Measurements from ENCODE around the gene AFMID. TPM values are rescaled to one million over a fixed set of nuclear protein-coding genes. Genes with fewer than 3 reads are reported as not detected.

AFMID gene
- total RNA-seq, 6 experiments from 2014 or later, result 23.0 to 32.9 (median 26.2) TPM

GRCh38 chr17:78227455-78227916, 40.3 kb downstream of the AFMID start:
- peaks cover 17% of the 10 kb centered on the region for H3K27me3 Mint-ChIP-seq (ENCODE audit: insufficient read depth)
- H3K4me1 Mint-ChIP-seq (ENCODE audit: low read depth), result no peaks in the 10 kb centered on the region
- H3K4me3 Mint-ChIP-seq, result no peak overlapping the region
- DNase-seq, result no peak
- TF ChIP-seq CTCF (IDR thresholded peaks at IDR 0.05), result no peak
- 0 out of 2 replicates have a peak, but pooled peaks cover 5% of the 10 kb centered on the region for H3K36me3 Mint-ChIP-seq (ENCODE audit: low read depth)
- H3K27ac Mint-ChIP-seq, result no peak overlapping the region
- H3K9me3 Mint-ChIP-seq, result no peaks in the 10 kb centered on the region

- Mint-ChIP-seq H3K36me3 (ENCODE audit: low read depth) (0 out of 2 replicates have a peak, but pooled peaks cover 5% of the 10 kb centered on the region), H3K27ac (no peak overlapping the region), H3K4me3 (no peak overlapping the region), H3K9me3 (no peaks in the 10 kb centered on the region), H3K4me1 (ENCODE audit: low read depth) (no peaks in the 10 kb centered on the region), H3K27me3 (ENCODE audit: insufficient read depth) (peaks cover 24% of the 10 kb centered on the region)
- TF ChIP-seq CTCF (IDR thresholded peaks at IDR 0.05), result no peak
- DNase-seq, result no peak
Measured at GRCh38 chr17:78228176-78228575, 41.0 kb downstream of the AFMID start.

DNA sequence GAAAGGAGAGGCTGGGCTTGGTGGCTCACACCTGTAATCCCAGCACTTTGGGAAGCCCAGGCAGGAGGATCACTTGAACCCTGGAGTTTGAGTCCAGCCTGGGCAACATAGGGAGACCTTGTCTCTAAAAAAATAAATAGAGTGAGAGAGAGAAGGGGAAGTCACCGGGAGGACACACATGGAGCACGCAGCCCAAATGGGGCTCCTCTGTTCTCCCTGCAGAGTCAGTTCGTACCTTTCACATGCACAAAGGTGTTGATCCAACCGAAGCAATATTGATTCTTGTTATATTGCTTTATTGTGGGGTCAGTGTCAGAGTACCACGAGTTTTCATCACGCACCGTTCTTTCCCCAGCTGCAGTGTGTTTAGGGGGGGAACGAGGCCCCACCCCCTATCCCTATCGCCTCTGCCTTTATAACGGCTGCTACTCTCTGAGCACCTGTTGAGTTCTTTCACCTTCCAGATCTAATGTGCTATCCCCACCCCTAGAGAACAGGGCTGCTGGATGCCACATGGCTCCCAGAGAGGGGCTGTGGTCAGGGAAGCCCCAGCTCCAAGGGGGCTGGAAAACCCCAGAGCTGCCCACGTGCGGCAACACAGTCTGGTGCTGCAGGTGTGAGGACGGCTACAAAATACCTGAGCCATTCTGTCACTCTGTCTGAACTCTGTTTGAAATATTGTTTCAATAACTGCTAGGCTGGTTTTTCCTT, 43.2 kb downstream of the AFMID start:
- Mint-ChIP-seq H3K27ac (no peak overlapping the region), H3K36me3 (ENCODE audit: low read depth) (no peaks in the 10 kb centered on the region), H3K27me3 (ENCODE audit: insufficient read depth) (peaks cover 33% of the 10 kb centered on the region), H3K4me3 (no peak overlapping the region), H3K9me3 (no peaks in the 10 kb centered on the region), H3K4me1 (ENCODE audit: low read depth) (no peaks in the 10 kb centered on the region)
- TF ChIP-seq CTCF (IDR thresholded peaks at IDR 0.05), result no peak
- no peak for DNase-seq

DNA sequence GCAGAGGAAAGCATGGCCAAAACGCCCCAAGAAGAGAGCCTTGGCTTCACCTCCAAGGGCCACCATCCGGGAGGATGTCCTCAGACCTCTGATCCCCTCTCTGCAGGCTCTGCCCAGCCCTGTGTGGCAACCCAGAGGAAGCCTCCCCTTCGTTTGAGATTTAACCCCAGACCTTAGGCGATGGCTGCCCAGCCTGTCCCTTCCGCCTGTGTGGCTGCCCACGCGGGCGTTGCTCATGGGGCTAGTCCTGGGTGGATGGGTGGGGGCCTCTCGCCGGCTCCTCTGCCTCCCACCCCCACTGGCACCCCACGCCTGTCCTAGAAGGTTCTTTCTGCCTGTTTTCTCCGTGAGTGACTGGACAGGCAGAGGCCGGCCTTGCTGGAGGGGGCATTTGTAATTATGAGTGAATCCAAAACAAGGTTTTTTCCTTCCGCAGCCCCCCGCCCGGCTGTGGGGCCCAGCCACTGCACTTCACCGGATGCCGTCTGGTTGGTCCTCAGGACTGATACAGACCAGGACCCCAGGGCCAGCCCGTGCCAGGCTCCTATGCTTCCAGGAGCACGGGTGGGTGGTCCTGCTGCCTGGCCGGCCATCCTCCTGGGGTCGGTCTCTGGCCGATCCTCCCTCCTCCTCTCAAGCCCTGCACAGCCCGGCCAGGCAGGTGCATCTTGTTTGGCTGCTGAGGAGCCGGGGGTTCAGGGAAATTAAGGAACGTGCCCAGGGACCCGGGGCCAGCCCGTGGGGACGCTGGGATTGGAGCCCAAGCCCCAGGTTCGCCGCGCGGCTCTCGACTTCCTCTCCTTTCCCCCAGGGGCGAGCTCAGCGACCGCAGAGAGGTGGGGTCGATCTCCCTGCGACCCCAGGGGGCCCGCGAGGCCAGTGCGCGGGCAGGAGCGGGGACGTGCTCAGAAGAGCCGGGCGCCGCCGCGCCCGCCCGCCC, 44.1 kb downstream of the AFMID start, which contains the start of gene TMEM235:
TSS of gene TMEM235 (plus strand) at position 636 of the 940 bp plus-strand sequence. CDS start 393 bp downstream, outside the sequence.
- H3K36me3 Mint-ChIP-seq (ENCODE audit: low read depth), result no peaks in the 10 kb centered on the region
- H3K9me3 Mint-ChIP-seq, result no peaks in the 10 kb centered on the region
- H3K27me3 Mint-ChIP-seq (ENCODE audit: insufficient read depth), result peaks cover 33% of the 10 kb centered on the region
- H3K4me3 Mint-ChIP-seq, result no peak within 1 kb of the TSS
- H3K27ac Mint-ChIP-seq, result no peak within 1 kb of the TSS
- no peak for TF ChIP-seq CTCF (IDR thresholded peaks at IDR 0.05)
- no peak for DNase-seq
- no peaks in the 10 kb centered on the region for H3K4me1 Mint-ChIP-seq (ENCODE audit: low read depth)

DNA sequence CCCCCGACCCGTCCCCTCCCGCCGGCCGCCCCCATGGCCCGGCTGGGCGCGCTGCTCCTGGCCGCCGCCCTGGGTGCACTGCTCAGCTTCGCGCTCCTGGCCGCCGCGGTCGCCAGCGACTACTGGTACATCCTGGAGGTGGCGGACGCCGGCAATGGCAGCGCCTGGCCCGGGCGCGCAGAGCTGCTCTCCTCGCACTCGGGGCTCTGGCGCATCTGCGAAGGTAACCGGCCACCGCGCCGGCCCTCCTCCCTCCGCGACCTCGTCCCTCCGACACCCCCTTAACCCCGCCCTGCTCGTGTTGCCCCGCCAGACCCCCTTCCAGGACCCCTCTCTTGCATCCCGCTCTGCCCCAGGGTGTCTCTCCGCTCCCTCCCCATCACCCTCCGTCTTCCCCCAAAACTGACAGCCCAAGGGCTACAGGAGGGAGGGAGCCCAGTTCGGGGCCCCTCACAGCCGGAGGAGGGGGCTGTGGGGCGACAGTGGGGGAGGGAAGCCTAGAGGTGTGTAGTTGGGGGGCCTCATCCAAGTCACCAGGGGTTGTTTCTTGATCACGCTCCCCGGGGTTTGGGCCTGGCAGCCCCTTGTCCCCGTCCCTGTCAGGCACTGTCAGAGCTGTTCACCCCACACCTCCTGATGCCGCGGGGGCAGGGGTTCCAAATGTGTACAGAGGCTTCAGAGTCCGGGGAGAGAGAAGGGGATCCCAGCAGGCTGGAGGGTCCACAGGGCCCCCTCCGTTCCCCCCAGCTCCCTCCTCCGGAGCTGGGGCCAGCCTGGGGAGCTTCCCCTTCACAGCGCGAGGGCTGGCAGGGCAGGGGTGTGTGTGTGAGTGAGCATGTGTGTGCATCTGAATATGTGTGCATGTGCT, 45.1 kb downstream of the AFMID start:
- H3K9me3 Mint-ChIP-seq, result no peaks in the 10 kb centered on the region
- DNase-seq, result no peak
- H3K27ac Mint-ChIP-seq, result no peak overlapping the region
- TF ChIP-seq CTCF (IDR thresholded peaks at IDR 0.05), result no peak
- no peaks in the 10 kb centered on the region for H3K36me3 Mint-ChIP-seq (ENCODE audit: low read depth)
- no peaks in the 10 kb centered on the region for H3K4me1 Mint-ChIP-seq (ENCODE audit: low read depth)
- H3K4me3 Mint-ChIP-seq, result no peak overlapping the region
- H3K27me3 Mint-ChIP-seq (ENCODE audit: insufficient read depth), result peaks cover 33% of the 10 kb centered on the region
